ENCODE results near the gene OPALIN.
A peak's percentile ranks its signal among the peaks of the same experiment; 100 is the strongest.

The OPALIN gene

GRCh38 chr10:96358851-96359540 is at the start of gene OPALIN:
Gene OPALIN (minus strand): TSS chr10:96359002. CDS start chr10:96358896, 106 bp downstream.
- no peak for DNase-seq

GRCh38 chr10:96408201-96408600 is 49.4 kb upstream of the OPALIN start:
- DNase-seq: no peak

- DNase-seq: no peak
These were observed 48.8 kb upstream of the OPALIN start for GRCh38 chr10:96407560-96408069.

GRCh38 chr10:96406091-96406490 is 47.3 kb upstream of the OPALIN start:
- DNase-seq: no peak

GRCh38 chr10:96402417-96403305 is 43.9 kb upstream of the OPALIN start:
- no peak for DNase-seq

GRCh38 chr10:96401036-96401435 is 42.2 kb upstream of the OPALIN start:
- no peak for DNase-seq

- no peak for DNase-seq
These were observed 41.7 kb upstream of the OPALIN start for GRCh38 chr10:96400465-96400864.

GRCh38 chr10:96397902-96398301 is 39.1 kb upstream of the OPALIN start:
- no peak for DNase-seq

GRCh38 chr10:96395931-96396877 is 37.4 kb upstream of the OPALIN start:
- peak; percentile 74 for DNase-seq

- peak; percentile 69 for DNase-seq
These were observed 31.7 kb upstream of the OPALIN start for GRCh38 chr10:96390460-96390864.

- DNase-seq: no peak
These were observed 31.0 kb upstream of the OPALIN start for GRCh38 chr10:96389785-96390184.

- DNase-seq: no peak
These were observed 28.8 kb upstream of the OPALIN start for GRCh38 chr10:96387601-96388000.

GRCh38 chr10:96387161-96387560 is 28.4 kb upstream of the OPALIN start:
- no peak for DNase-seq

- no peak for DNase-seq
These were observed 25.7 kb upstream of the OPALIN start for GRCh38 chr10:96384506-96384905.

GRCh38 chr10:96380821-96381220 is 22.0 kb upstream of the OPALIN start:
- no peak for DNase-seq

GRCh38 chr10:96379758-96380157 is 21.0 kb upstream of the OPALIN start:
- DNase-seq: no peak

- no peak for DNase-seq
These were observed 19.9 kb upstream of the OPALIN start for GRCh38 chr10:96378741-96379140.

- no peak for DNase-seq
These were observed 19.1 kb upstream of the OPALIN start for GRCh38 chr10:96377816-96378294.

GRCh38 chr10:96376483-96376882 is 17.7 kb upstream of the OPALIN start:
- no peak for DNase-seq

- DNase-seq: peak; percentile 89
These were observed 16.4 kb upstream of the OPALIN start for GRCh38 chr10:96374985-96375830.

- DNase-seq: no peak
These were observed 15.8 kb upstream of the OPALIN start for GRCh38 chr10:96374639-96374984.

- no peak for DNase-seq
These were observed 15.2 kb upstream of the OPALIN start for GRCh38 chr10:96374004-96374403.

Measured in right hindlimb (tissue), 1 donor.